SK-N-SH (cell line): ENCODE results near the gene LPIN1.

Experiments used
- CTCF ChIP-seq: fragments of 200-600 bp; sonication (generic); IDR thresholded peaks from 2 replicates; pipeline ENCODE4 v1.6.1; 2017; ENCODE audit warnings: antibody characterized with exemption, mild to moderate bottlenecking, moderate library complexity
- EP300 ChIP-seq, 2 experiments: IDR thresholded peaks; 2 replicates each; pipeline versions ENCODE4 v1.4.0 to v1.6.1; 2012; ENCODE audit warnings: borderline replicate concordance in 1 of 2, low read depth in 1 of 2, low read length in 1 of 2
- EZH2phosphoT487 ChIP-seq: fragments of 200-600 bp; sonication (generic); IDR thresholded peaks from 2 replicates; pipeline ENCODE4 v1.6.1; 2017; ENCODE audit warnings: low read depth, mixed run types, mild to moderate bottlenecking, antibody characterized with exemption, moderate library complexity, borderline replicate concordance
- FOXM1 ChIP-seq: IDR thresholded peaks from 2 replicates; pipeline ENCODE4 v1.4.0; 2012; ENCODE audit warnings: low read depth, mild to moderate bottlenecking
- GATA2 ChIP-seq: sonication (generic); formaldehyde crosslinking; IDR thresholded peaks from 2 replicates; pipeline ENCODE4 v1.5.0; 2020; ENCODE audit warnings: mild to moderate bottlenecking, missing genetic modification reagents
- MAX ChIP-seq: IDR thresholded peaks from 2 replicates; pipeline ENCODE4 v1.4.0; 2012; ENCODE audit warnings: low read depth
- POLR2AphosphoS5 ChIP-seq: IDR thresholded peaks from 2 replicates; pipeline ENCODE4 v1.6.1; 2012; ENCODE audit warnings: low read depth, low read length
- RAD21 ChIP-seq: IDR thresholded peaks from 2 replicates; pipeline ENCODE4 v1.6.1; 2012; ENCODE audit warnings: mild to moderate bottlenecking, low read length
- REST ChIP-seq: IDR thresholded peaks from 2 replicates; pipeline ENCODE4 v1.6.1; 2012; ENCODE audit warnings: mild to moderate bottlenecking, low read depth, low read length, moderate library complexity
- RFX5 ChIP-seq: IDR thresholded peaks from 2 replicates; pipeline ENCODE4 v1.6.1; 2012; ENCODE audit warnings: mild to moderate bottlenecking, improper control_type of control experiment, low read length
- RXRA ChIP-seq: IDR thresholded peaks from 2 replicates; pipeline ENCODE4 v1.4.0; 2012; ENCODE audit warnings: low read depth, mild to moderate bottlenecking, borderline replicate concordance
- SMC3 ChIP-seq: IDR thresholded peaks from 2 replicates; pipeline ENCODE4 v1.6.1; 2012; ENCODE audit warnings: low read depth, low read length, improper control_type of control experiment
- TCF12 ChIP-seq: IDR thresholded peaks from 2 replicates; pipeline ENCODE4 v1.4.0; 2012

GRCh38 chr2:11696736-11697102 is 49.7 kb upstream of the LPIN1 start:
- TF ChIP-seq SMC3 (no peak), REST (no peak), FOXM1 (no peak), RAD21 (no peak), CTCF (no peak), RFX5 (no peak), MAX (no peak), POLR2AphosphoS5 (no peak), EP300 (IDR thresholded peaks at IDR 0.05; ENCODE audit: borderline replicate concordance in 1 of 2, low read depth in 1 of 2, low read length in 1 of 2) (no peak), TCF12 (no peak), EZH2phosphoT487 (no peak), GATA2 (CRISPR knock-in tag) (no peak), RXRA (no peak)
